ENCODE data around the gene ORM2.

The ORM2 gene

DNA sequence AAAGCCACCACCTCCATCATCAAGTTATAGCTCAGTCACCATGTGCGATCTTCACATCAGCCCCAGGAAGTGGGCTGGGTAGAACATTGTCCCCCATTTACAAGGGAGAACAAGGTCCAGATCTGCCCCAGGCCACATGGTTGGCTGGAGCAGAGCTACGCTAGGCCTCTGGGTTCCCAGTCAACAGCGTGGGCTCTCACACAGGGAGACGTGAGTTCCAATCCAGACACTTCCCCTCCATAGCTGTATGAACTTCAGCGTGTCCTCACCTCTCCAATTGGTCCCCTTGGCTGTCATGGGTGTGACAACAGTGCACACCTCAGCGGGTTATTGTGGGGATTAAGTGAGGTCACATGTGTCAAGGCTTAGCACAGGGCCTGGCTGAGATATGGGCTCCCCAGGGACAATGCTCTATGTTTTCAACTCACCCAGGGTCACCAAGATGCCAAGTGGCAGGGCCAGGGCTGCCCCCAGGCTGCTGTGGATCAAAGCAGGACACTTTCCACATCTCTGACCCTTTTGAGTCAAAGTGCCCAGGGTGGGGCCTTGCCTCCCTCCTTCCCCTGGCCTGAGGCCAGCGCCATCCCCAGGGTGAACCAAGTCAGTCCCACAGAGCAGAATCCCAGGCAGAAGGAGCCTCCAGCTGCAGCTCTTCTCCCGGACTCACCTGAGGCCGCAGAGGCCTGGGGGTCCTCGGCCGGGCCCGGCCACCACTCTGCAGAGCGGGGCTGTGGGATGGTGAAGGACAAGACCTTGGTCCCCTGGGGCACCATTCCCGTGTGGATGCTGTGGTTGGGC is 38.3 kb downstream of the ORM2 start:
- no peak overlapping the region for H3K9ac ChIP-seq (ENCODE audit: low read length)
- no peak overlapping the region for H3K27ac ChIP-seq (ENCODE audit: low read depth, low read length)
- peaks cover 37% of the 10 kb centered on the region for H3K36me3 ChIP-seq (ENCODE audit: control insufficient read depth, insufficient read depth, low read length)
- no peaks in the 10 kb centered on the region for H3K9me3 ChIP-seq (ENCODE audit: control insufficient read depth, insufficient read depth, low read depth, low read length)
- no peaks in the 10 kb centered on the region for H3K27me3 ChIP-seq (ENCODE audit: control insufficient read depth, insufficient read depth, low read length)
- H3K4me1 ChIP-seq (ENCODE audit: control insufficient read depth, insufficient read depth, low read length) = peaks cover 32% of the 10 kb centered on the region
- H3K4me3 ChIP-seq (ENCODE audit: low read depth, low read length) = no peak overlapping the region

DNA sequence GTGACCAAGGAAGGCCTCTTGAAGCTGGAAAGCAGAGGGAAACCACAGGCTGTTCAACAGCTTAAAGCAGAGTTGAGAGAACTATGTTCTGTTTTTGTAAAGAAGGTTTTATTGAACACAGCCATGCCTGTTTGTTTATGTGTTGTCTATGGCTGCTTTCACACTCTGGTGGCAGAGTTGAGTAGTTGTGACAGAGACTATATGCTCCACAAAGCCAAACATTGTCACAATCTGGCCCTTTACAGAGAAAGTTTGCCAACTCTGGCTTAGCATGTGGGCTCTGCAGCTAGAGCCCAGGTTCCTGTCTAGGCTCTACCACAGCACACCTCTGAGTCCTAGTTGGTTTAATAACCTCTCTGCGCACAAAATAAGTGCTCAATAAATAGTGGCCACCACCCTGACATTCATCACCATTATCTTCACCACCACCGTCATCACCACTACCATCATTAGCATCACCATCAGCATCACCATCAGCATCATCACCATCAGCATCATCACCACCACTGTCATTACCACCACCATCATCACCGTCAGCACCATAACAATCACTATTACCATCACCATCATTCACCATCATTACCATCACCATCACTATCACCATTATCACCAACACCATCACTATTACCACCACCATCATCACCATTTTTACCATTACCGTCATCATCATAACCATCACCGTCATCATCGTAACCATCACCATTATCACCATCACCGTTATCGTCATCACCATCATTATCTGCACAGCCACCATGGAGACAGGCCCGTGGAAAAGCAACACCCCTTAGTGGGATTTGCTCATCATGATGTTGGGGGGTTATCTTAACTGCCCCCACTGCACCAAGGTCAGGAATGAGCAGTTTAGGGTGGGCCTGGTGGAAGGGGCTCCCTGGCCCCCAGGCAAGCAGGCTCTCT is 39.8 kb downstream of the ORM2 start:
- Histone ChIP-seq H3K36me3 (ENCODE audit: control insufficient read depth, insufficient read depth, low read length) (peaks cover 23% of the 10 kb centered on the region), H3K9me3 (ENCODE audit: control insufficient read depth, insufficient read depth, low read depth, low read length) (no peaks in the 10 kb centered on the region), H3K9ac (ENCODE audit: low read length) (no peak overlapping the region), H3K4me3 (ENCODE audit: low read depth, low read length) (no peak overlapping the region), H3K27ac (ENCODE audit: low read depth, low read length) (peak overlapping the region; percentile 52), H3K4me1 (ENCODE audit: control insufficient read depth, insufficient read depth, low read length) (peaks cover 36% of the 10 kb centered on the region), H3K27me3 (ENCODE audit: control insufficient read depth, insufficient read depth, low read length) (no peaks in the 10 kb centered on the region)

- H3K9me3 ChIP-seq (ENCODE audit: control insufficient read depth, insufficient read depth, low read depth, low read length) = no peaks in the 10 kb centered on the region
- H3K4me3 ChIP-seq (ENCODE audit: low read depth, low read length) = no peak overlapping the region; the same call in 1 of the 2 replicates
- peak overlapping the region; percentile 52 for H3K27ac ChIP-seq (ENCODE audit: low read depth, low read length)
- H3K9ac ChIP-seq (ENCODE audit: low read length) = no peak overlapping the region
- H3K4me1 ChIP-seq (ENCODE audit: control insufficient read depth, insufficient read depth, low read length) = peaks cover 45% of the 10 kb centered on the region
- peaks cover 15% of the 10 kb centered on the region for H3K36me3 ChIP-seq (ENCODE audit: control insufficient read depth, insufficient read depth, low read length)
- no peaks in the 10 kb centered on the region for H3K27me3 ChIP-seq (ENCODE audit: control insufficient read depth, insufficient read depth, low read length)
Observed at GRCh38 chr9:114370251-114370967, 40.7 kb downstream of the ORM2 start.

GRCh38 chr9:114370968-114371320 is 41.3 kb downstream of the ORM2 start:
- Histone ChIP-seq H3K4me1 (ENCODE audit: control insufficient read depth, insufficient read depth, low read length) (peaks cover 46% of the 10 kb centered on the region), H3K27me3 (ENCODE audit: control insufficient read depth, insufficient read depth, low read length) (no peaks in the 10 kb centered on the region), H3K9me3 (ENCODE audit: control insufficient read depth, insufficient read depth, low read depth, low read length) (no peaks in the 10 kb centered on the region), H3K9ac (ENCODE audit: low read length) (peak overlapping the region; percentile 19), H3K36me3 (ENCODE audit: control insufficient read depth, insufficient read depth, low read length) (peaks cover 15% of the 10 kb centered on the region), H3K27ac (ENCODE audit: low read depth, low read length) (peak overlapping the region; percentile 52), H3K4me3 (ENCODE audit: low read depth, low read length) (no peak overlapping the region)

- H3K36me3 ChIP-seq (ENCODE audit: control insufficient read depth, insufficient read depth, low read length) = peaks cover 16% of the 10 kb centered on the region
Observed at GRCh38 chr9:114371343-114371944, 41.8 kb downstream of the ORM2 start.

GRCh38 chr9:114371973-114372917 is 42.6 kb downstream of the ORM2 start:
- Histone ChIP-seq H3K27me3 (ENCODE audit: control insufficient read depth, insufficient read depth, low read length) (no peaks in the 10 kb centered on the region), H3K4me1 (ENCODE audit: control insufficient read depth, insufficient read depth, low read length) (peaks cover 46% of the 10 kb centered on the region), H3K9me3 (ENCODE audit: control insufficient read depth, insufficient read depth, low read depth, low read length) (no peaks in the 10 kb centered on the region), H3K4me3 (ENCODE audit: low read depth, low read length) (no peak overlapping the region), H3K36me3 (ENCODE audit: control insufficient read depth, insufficient read depth, low read length) (peaks cover 23% of the 10 kb centered on the region), H3K27ac (ENCODE audit: low read depth, low read length) (0 out of 2 replicates have a peak overlapping the region, but pooled peaks have one; percentile 19), H3K9ac (ENCODE audit: low read length) (no peak overlapping the region)

More at GRCh38 chr9:114371343-114371944, 41.8 kb downstream of the ORM2 start:
- Histone ChIP-seq H3K9me3 (ENCODE audit: control insufficient read depth, insufficient read depth, low read depth, low read length) (no peaks in the 10 kb centered on the region), H3K4me3 (ENCODE audit: low read depth, low read length) (no peak overlapping the region), H3K4me1 (ENCODE audit: control insufficient read depth, insufficient read depth, low read length) (peaks cover 46% of the 10 kb centered on the region), H3K9ac (ENCODE audit: low read length) (no peak overlapping the region), H3K27ac (ENCODE audit: low read depth, low read length) (peak overlapping the region; percentile 52), H3K27me3 (ENCODE audit: control insufficient read depth, insufficient read depth, low read length) (no peaks in the 10 kb centered on the region)

DNA sequence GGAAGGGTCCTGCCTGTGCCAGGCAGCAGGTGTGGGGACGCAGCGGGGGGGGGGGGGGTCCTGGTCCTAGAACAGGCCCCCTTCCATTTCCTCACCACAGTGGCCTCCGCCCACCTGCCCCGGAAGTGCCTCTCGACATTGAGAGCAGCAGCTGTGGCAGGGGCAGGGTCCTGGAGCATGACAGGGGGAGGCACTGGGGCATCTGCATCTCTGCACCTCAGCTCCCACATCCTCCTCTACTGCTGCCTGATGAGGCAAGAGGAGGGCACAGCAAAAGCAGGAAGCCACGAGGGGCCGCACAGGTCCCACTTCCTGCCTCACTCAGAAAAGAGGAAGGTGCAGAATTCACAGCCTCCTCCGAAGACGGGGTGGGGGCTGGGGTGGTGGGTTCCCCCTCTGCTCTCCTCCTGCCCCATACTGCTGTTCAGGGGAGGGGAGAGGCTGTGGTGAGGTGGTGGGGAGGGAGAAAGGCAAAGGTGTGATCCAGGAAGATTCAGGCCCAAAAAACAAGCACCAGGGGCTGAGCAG is 43.3 kb downstream of the ORM2 start:
- Histone ChIP-seq H3K27me3 (ENCODE audit: control insufficient read depth, insufficient read depth, low read length) (no peaks in the 10 kb centered on the region), H3K27ac (ENCODE audit: low read depth, low read length) (no peak overlapping the region), H3K9me3 (ENCODE audit: control insufficient read depth, insufficient read depth, low read depth, low read length) (no peaks in the 10 kb centered on the region), H3K4me1 (ENCODE audit: control insufficient read depth, insufficient read depth, low read length) (peaks cover 46% of the 10 kb centered on the region), H3K4me3 (ENCODE audit: low read depth, low read length) (no peak overlapping the region), H3K9ac (ENCODE audit: low read length) (no peak overlapping the region), H3K36me3 (ENCODE audit: control insufficient read depth, insufficient read depth, low read length) (peaks cover 19% of the 10 kb centered on the region)

DNA sequence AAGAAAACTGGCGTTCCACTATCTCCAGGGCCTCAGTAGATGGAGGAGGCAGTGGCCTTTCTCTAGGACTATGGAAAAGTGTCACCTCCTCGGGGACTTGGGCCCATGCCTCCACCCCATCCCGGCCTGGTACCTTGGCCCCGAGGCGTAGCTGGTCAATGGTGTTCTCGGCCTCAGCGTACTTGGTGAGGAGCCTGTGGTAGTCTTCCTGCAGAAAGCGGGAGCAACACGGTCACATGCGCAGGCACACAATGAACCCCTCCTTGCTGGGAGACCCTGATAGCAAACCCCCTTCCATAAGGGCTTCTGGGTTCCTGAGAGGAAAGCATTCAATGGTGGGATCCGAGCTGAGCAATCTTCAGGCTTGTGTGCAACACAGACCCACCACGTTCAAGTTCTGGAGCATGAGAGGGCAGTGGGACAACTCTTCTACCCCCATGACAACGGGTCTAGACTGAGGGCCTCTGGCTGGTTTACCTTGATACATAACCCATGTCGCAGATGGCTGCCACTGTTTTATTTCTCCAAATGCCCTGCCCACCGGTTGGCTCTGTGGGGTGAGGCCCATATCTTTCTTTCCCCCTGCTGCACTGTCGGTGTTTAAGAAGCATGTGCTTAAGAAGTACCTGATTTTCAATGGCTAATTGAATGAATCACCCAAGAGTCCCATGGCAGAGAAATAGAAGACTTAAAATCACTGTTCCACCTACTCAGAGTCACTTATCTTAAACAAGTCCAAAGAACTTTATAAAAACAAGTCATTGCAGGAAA is 44.5 kb downstream of the ORM2 start:
- H3K4me1 ChIP-seq (ENCODE audit: control insufficient read depth, insufficient read depth, low read length) = peaks cover 45% of the 10 kb centered on the region
- H3K36me3 ChIP-seq (ENCODE audit: control insufficient read depth, insufficient read depth, low read length) = peaks cover 13% of the 10 kb centered on the region
- H3K27me3 ChIP-seq (ENCODE audit: control insufficient read depth, insufficient read depth, low read length) = no peaks in the 10 kb centered on the region
- H3K9me3 ChIP-seq (ENCODE audit: control insufficient read depth, insufficient read depth, low read depth, low read length) = no peaks in the 10 kb centered on the region
- no peak overlapping the region for H3K4me3 ChIP-seq (ENCODE audit: low read depth, low read length)
- H3K9ac ChIP-seq (ENCODE audit: low read length) = no peak overlapping the region
- H3K27ac ChIP-seq (ENCODE audit: low read depth, low read length) = no peak overlapping the region

GRCh38 chr9:114374936-114375335 is 45.3 kb downstream of the ORM2 start:
- no peak overlapping the region for H3K27ac ChIP-seq (ENCODE audit: low read depth, low read length)
- H3K36me3 ChIP-seq (ENCODE audit: control insufficient read depth, insufficient read depth, low read length) = peaks cover 13% of the 10 kb centered on the region
- H3K9me3 ChIP-seq (ENCODE audit: control insufficient read depth, insufficient read depth, low read depth, low read length) = no peaks in the 10 kb centered on the region
- H3K4me3 ChIP-seq (ENCODE audit: low read depth, low read length) = no peak overlapping the region
- no peak overlapping the region for H3K9ac ChIP-seq (ENCODE audit: low read length)
- H3K27me3 ChIP-seq (ENCODE audit: control insufficient read depth, insufficient read depth, low read length) = no peaks in the 10 kb centered on the region
- H3K4me1 ChIP-seq (ENCODE audit: control insufficient read depth, insufficient read depth, low read length) = peaks cover 37% of the 10 kb centered on the region
